GM04503 (cell line): ENCODE measurements around the gene TMEM86B.
"Not testable (repeated sequence)": the region's sequence is repeated elsewhere in the genome, so short reads cannot be mapped to it uniquely, and the experiment has no call there.

Source experiments
- DNase-seq: peaks from one replicate; pipeline ENCODE4 v3.0.0-alpha.2; 2012; ENCODE audit warnings: low read depth

The TMEM86B gene

DNA sequence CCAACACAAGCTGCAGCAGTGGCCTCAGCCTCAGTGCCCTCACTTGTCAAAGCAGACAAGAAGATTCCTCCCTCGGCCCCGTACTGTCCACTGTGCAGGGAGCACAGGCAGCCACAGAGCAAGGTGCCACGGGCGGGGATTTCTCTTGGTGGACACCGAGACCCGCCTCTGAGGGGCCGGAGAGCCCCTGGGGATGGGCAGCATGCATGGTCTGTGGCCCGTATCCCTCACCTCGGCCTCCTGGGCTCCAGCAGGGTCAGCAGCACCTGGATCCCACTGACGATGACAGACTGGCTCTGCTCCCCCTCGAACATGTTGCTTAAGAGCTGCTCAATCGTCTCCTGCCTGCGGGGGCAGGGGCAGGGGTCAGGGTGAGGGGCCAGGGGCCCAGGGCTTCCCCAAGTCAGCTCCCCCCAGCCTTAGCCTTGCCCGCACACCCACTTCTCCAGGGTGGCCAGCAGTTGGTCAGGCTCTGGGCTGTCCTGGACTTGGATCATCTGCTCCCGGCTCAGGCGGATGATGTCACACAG, 13.4 kb upstream of the TMEM86B start:
- no peak for DNase-seq

DNA sequence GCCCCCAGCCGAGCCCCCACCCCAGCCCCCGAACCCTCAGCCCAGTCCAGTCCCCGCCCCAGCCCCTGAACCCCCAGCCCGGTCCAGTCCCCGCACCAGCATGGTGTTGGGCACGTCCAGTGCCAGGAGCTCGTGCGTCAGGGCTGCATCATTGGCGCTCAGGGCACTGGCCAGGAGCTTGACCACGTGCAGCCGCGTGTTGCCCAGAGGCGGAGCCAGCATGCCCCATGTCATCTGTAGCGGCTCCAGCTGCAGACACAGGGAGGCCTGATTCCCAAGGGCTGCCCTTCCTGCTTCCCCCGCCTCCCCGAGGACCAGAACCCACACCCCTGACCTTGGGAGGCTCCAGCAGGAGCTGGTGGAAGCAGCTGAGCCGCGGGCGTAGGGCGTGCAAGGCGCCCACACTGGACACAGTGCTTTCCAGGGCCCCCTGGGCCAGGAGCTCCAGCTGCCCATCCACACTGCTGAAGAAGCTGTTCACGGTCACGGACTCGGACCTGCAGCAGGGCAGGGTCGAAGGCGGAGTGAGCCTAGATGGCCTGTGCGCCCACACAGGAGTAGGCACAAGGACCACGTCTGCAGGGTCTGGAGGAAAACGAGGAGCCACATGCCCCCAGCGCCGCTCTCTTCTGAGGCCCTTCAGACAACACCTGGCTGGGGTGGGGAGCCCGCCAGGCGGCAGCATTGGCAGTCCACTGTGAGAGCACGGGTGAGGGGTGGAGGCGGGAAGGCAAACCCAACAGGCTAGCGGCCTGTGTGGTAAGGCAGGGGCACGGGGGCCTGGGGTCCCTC, 12.8 kb upstream of the TMEM86B start:
- DNase-seq, result no peak

DNA sequence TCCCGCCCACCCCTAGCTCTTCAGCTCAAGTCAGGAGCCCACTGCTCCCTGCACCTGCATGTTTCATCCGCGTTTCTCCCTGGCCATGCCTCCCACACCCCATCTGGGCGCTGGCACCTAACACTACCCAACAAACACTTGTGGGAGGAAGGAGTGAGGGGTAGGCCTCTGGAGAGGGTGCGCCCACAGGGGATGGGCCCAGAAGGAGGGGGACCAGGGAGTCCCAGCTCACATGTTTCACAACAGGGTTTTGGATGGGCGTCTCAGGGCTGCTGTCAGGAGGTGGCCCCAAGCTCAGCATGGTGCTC, 12.1 kb upstream of the TMEM86B start:
- DNase-seq, result no peak

DNA sequence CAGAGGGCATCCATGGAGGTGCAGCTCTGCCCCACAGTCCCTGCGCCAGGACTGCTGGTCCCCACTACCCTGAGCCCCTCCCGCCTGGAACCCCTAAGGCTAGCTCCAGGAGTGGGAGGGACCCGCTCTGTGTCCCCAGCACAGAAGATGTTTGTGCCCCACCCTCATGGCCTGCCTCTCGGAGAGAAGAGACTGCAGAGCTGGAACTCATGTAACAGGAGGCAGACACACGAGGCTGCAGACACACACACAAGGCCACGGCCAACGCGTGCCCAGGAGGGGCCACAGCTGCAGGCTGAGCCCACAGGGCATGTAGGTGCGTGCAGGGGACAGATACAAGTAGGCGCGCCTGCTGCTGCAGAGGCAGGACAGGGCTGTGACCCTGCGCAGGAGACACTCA, 10.4 kb upstream of the TMEM86B start:
- DNase-seq, result no peak

DNA sequence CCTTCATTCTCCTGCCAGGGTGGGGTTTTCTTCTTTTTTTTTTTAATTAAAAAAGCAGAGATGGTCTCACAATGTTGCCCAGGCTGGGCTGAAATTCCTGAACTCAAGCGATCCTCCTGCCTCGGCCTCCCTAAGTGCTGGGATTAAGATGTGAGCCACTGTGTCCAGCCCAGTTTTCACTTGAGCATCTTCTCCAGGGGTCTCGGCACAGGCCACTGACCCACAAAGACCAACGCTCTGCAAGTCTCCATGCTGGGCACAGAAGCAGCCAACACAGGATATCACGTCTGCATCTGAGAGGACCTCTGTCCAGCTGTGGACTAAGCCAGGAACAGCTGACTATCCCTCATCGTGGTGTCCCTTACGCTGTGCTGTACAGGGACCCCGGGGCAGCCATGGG, 9.5 kb upstream of the TMEM86B start:
- no peak for DNase-seq

DNA sequence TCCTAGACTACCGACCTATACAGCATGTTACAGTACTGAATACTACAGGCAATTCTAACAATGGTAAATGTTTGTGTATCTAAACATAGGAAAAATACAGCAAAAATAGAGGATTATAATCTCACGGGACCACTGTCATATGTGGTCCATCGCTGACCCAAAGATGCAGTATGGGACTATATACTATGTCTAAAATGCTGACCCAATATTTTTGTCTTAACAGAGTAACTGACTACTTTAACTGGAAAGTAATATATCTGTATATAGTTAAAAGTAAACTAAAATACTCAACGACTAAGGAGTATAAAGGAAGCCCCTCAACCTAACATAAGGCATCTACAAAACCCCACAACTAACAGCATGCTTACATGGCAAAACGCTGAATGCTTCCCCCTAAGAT, 4.4 kb upstream of the TMEM86B start:
- DNase-seq, result no peak

DNA sequence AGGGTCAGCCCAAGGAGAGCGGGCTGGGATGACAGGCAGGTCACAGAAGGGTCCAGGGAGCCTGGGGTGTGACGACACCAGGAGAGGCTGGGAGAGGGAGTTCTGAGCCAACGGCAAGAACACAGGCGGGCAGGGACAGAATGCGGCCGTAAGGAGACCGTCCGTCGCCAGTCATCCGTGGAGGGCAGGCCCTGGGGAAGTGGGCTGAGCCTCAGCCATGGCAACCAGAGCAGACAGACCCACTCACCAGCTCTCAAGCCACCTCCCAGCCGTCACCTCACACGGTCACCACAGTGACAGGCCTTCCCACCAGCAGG, 3.7 kb upstream of the TMEM86B start:
- DNase-seq, result no peak

DNA sequence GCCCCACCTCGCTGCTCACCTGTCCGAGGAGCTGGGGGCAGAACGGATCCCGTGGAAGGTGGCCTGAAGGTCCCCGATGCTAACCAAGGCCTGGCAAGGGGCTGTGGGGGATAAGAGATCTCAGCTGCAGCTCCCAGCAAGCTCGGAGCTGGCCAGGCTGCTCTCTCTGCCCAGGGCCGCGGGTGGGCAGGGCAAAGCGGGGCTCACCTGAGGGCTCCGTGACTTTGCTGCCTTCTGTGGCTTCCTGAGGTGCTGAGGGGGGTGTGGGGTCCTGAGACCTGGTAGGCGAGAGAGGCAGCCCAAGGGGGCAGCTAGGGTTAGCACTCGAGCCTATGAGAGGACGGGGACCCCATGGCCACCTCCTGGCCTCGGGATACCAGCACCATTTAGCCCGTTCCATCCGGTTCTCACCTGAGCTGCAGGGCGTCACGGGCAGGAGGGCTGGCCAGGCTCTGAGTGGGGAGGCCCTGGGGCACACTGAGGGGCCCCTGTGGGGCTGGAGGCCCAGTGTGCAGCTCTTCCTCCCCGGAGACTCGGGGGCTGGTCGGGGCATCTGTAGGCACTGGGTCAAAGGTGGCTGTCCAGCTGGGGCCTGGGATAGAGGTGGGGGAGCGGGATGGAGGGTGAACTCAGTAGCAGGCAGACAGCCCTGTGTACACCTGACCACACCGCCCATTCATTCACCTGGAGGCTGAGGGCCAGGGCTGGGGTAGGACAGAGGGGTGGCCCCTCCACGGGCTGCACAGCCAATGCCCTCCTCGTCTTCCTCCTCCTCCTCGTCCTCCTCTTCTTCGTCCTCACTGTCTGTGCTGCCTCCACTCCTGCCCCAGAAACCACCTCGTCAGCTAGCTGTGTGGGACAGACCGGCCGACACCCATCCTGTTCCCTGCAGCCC, 3.1 kb upstream of the TMEM86B start:
- DNase-seq, result no peak

DNA sequence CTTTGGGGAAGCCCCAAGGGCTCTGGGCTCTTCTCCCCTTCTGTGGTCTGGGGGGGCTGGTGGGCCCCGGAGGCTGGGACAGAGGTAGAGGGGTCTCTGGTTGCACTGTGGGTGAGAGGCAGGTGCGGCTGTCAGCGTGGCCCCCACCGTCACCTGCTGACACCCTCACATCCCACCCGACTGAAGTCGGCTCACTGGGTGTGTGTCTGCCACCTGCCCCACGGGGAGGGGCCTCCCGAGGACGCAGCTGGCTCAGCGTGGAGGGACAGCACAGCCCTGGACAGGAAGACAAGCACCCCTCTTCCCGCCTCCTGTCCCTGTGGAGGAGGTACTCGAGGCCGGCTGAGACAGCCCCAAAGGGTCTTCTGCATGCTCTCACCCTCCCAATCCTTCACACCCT, 2.2 kb upstream of the TMEM86B start:
- DNase-seq, result no peak

DNA sequence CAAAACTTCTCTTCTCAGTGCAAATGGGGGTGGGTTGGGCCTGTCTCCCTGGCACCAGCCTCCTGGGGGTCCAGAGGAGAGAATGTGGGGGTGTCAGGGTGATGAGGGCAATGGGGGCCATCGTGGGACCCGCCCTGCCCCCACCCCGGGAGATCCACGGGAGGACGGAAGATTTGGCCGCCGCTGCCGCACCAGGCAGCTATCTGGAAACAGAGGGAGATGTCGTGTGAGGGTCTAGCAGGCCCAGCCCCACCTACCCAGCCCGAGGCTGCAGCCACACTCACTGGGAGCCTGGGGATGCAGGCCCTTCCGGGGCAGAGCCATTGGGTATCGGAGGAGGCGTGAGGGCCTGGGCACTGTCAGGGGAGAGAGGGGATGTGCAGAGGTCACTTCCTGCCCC, 1.8 kb upstream of the TMEM86B start:
- no peak for DNase-seq

DNA sequence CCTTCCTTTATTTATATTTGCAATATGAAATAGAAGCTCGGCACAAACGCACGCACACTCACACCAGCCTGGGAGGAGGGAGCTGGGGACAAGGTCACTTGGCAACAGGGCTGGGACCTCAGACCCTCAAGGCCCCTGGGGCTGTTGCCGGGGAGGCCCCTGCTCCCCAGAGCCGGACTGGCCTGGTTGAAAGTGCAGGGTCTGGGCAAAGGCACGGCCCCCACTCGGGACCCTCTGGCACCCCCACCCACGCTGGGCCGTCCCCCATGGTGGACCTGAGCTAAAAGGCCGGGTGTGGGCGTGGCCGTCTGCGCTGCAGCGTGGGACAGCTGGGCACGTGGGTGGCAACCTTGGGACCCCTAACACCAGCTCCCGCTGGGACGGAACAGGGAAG, 1.2 kb upstream of the TMEM86B start:
- no peak for DNase-seq

DNA sequence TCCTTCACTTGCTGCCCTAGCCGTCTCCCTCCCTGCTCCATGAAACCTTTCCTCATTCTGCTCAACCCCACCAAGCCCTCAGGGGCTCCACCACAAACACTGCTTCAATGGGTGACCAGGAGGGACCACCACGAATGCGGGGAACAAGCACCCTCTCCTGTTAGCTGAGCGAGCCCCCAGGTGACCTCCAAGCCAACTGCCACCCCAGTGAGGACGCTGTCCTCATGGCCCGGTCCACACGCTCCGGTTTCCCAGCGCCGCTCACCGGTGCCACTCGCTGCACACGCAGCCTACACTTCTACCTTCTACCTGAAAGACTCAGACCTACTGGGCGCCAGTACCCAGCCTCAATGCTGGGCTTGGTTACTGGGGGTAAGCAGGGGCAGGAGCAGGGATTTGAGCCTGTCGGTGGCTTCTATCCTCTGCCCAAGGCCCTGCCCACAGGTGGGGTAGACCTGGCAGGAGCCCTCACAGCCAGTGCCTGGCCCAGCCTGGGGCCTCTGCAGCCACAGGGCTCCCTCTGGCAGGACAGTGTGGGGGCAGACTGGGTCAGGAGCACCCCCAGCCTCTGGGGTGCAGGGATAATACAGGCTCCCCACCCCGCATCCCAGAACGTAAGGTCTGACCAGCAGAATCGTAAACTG, 704 bp upstream of the TMEM86B start:
- DNase-seq, result no peak

DNA sequence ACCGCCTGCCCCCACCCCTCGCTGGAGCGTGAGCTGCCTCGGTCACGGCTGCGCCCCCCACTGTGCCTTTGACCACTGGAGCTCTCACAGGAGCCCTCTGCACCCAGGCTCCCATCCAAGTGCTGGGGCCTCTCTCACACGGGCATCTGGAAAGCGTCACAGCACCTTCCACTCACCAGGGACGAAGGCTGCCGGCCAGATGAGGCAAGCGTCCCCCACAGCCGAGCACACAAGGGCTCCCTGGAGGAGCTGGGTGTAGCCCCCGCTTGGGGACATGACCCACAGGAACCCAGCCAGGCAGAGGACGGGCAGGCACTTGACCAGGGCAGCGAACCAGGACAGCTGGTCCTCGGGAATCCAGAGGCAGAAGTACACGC, 560 bp downstream of the TMEM86B start:
- DNase-seq, result no peak

DNA sequence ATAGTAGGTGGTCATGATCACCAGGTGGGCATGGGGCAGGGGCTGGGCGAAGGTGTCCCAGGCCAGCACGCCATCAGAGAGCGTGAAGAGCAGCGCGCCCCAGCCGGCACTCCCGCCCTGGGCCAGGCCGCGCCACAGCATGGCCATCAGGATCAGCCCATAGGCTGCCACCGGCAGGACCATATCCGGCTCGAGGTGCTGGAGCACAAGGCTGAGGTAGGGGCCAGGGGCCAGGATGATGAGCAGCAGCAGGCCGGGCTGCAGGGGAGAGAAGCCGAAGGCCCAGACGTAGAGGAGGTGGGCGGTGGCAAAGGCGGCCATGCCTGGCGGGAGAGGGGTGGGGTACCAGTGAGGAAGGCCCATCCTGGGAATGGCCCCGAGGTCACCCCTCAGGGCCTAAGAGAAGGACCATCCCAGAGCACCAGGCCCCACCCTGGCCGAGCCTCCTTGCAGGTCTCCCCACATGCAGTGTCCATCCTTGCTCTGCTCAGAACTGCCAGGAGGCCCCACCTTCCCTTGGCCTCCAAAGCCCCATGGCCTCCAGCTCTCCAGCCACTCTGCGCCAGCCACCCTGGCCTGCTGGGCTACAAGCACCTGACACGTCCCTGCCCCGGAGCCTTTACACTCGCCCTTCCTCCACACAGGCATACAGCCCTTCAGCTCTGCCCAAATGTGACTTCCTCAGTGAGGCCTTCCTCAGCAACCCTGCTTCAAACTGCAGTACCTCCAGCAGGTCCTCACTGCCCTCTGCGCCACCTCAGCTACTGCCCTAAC, 1.1 kb downstream of the TMEM86B start:
- no peak for DNase-seq

DNA sequence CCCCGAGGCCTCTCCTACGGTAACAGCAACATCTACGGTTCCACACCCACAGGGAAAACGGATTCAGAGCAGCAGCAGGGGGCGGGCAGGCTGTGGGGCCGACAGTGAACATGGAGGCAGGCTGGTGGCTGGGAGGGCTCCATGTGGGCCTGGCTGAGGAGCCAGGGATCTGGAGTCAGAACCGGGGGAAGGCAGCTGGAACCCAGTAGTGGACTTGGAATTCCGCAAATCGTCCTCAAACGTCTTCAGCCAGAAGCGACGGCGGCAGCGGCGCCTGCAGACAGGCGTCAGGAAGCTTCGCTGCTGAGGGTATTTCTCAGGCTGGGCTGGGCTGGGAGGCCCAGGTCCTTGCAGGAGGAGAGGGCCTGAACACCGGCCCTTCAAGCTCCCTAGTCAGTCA, 1.8 kb downstream of the TMEM86B start:
- DNase-seq, result no peak

DNA sequence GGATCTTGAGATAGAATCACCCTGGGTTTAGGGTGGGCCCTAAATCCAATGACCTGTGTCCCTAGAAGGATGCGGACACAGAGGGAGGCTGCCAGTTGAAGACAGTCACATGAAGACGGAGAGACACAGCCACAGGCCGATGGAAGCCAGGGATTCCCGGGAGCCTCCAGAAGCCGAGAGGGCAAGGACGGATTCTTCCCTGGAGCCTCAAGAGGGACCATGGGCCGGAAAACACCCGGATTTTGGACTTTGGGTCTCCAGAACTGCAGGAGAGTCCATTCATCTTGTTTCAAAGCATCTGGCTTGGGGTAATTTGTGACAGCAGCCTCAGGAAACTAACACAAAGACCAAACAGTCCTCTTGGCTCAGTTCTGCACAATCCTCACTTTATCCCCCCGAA, 2.3 kb downstream of the TMEM86B start:
- no peak for DNase-seq

DNA sequence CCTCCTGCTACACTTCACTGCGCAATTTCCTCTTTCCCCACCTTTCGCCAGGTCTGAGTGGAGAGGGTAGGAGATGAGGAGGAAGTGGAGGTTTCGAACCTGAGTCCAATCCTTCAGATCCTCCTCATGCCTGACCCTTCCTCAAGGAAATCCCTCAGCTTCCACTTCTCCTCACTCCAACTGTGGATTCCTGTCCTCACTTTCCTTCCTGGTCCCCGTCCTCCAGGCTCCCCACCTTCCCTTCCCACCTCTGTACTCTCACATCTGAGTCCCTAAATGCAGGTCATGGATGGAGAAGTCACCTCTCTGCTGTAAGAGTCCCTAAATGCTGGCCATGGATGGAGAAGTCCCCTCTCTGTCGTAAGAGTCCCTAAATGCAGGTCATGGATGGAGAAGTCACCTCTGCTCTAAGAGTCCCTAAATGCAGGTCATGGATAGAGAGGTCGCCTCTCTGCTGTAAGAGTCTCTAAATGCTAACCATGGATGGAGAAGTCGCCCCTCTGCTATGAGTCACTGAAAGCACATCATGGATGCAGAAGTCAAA, 3.1 kb downstream of the TMEM86B start:
- no peak for DNase-seq

DNA sequence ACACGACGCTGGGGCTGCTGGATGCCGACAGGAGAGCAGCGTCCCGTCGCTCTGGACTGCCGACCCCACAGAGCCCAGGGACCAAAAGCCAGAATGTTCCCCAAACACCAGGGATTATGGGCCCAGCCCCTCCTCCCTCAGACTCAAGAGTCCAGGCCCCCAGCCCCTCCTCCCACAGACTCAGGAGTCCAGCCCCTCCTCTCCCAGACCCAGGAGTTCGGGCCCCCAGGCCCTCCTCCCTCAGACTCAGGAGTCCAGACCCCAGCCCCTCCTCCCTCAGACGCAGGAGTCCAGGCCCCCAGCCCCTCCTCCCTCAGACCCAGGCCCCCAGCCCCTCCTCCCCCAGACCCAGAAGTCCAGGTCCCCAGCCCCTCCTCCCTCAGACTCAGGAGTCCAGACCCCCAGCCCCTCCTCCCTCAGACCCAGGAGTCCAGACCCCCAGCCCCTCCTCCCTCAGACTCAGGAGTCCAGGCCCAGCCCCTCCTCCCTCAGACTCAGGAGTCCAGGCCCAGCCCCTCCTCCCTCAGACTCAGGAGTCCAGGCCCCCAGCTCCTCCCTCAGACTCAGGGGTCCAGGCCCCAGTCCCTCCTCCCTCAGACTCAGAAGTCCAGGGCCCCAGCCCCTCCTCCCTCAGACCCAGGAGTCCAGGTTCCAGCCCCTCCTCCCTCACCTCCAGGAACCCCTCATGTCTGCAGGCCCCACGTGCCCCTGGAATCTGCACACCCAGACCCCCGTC, 3.7 kb downstream of the TMEM86B start:
- DNase-seq, result not testable (repeated sequence)

DNA sequence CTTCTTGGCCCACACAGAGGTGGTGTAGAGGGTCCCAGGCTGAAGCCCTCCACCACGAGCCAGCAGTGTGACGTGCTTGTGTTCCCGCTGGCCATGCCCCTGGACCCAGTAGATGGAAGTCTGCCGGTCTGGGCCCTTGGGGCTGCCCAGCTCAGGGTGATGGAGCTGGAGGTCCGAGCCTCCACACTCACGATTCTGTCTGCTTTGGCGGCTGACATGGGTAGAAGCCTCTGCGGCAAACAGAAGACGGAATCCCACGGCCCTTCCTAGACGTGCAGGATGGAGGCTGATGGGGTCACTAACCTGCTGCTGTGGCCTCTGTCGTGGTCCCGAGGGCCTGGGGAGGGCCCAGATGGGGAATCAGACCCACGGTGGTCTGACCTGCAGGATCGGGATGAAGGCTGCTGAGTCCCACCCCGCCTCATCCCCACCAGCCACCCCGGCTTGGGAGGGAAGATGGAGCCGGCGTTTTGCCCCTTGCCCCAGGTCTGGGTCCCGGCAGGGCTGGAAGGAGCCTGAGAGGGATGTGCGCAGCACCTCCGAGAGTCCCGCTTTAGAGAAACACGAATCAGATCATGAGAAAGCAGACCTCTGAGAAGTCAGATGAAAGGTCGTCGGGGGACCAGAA, 4.4 kb downstream of the TMEM86B start:
- no peak for DNase-seq

DNA sequence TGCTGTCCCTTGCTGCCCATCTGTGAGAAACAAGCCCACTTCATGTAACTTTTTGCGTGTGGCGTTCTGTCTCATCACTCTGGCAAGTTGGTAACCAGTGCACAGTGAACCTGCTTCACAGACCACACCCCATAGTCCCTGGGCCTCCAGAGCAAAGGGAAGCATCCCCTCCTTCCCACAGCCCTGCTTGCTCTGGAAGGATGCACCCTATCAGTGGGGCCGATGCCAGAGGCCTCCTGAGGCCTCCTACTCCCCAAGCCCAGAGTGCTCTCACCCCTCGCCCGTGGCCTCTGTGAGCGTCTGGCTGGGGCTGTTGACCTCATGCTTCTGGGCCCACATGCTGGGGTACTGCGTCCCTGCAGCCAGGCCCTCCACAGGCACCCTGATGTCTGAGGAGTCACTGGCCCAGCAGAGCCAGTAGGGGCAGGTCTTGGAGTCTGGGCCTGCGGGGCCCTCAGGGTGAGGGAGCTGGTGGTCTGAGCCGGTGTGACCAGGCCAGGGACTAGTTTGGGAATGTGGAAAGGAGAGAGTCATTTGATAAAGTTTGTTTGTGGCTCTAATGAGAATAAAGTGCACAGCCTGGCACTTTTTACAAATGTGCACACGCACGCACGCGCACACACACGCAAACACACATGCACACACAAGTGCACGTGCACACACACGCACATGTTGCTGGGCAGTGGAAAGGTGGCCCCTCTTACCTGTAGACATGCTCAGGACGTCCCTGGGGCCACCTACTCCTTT, 5.1 kb downstream of the TMEM86B start:
- no peak for DNase-seq
